NCI-H2227 (cell line): ENCODE data around the gene SPTLC3.

ENCODE experiments used
- DNase-seq: peaks from one replicate; lab custom pipeline; 2025; ENCODE audit not compliant: unreplicated experiment; lab: John Stamatoyannopoulos, UW

SPTLC3 gene

GRCh38 chr20:13089950-13090469, 81.2 kb downstream of the SPTLC3 start:
- no peak for DNase-seq

DNA sequence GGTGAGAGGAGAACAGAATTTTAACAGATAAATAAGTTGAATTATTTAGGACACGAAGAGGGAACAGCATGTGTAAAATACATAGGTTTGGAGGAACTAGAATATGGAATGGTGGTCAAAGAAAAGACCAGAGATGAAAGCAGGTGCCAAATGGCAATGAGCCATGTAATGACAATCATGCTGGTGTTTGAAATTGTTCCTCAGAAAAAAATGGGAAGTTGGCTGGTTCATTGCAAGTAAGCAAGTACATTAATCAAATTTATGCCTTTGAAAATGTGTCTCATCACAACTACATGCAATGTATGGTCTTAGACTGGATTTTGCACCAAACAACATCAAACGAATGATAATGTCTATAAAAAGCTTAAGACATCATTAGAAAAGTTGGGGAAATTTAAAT, 83.3 kb downstream of the SPTLC3 start:
- no peak for DNase-seq

DNA sequence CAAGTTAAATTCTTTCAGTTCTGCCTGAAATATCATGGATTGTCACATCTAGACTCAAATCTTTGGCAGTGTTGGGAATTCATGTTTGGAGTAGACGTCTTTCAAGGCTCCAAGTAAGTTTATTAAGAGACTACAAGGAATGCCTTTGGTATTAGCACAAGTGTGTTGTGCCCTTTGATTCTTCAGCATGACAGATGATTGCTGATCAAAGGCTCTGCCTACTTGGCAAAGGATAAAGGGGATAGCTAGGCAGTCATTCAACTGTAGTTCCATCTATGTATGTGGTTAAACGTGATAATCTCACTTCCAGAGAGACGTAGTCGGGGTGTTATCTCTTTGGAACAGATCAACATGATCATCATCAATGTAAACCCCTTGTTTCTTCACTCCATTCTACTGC, 86.2 kb downstream of the SPTLC3 start:
- no peak for DNase-seq

DNA sequence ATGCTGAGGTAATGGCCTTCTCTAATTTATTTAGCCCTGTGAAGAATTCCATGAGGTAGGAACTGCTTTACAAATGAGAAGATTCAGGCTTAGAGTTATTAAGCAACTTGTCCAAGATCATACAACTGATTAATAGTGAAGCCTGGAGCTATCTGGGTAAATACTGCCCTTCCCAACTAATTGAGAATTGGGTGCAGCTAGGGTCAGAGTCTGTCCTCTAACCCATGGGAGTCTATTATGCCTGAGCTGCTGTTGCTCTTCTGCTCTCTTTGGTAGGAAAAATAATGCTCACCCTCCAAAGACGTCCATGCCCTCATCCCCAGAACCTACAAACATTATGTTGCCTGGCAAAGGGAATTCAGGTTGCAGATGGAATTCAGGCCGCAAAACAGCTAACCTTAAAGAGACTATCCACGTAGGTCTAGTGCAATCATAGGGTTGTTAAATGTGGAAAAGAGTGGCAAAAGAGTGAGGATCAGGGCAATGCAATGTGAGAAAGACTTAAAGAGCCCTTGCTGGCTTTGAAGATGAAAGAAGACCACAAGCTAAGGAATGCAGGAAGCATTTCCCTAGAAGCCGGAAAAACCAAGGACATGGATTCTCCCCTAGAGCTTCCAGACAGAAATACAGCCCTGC, 90.1 kb downstream of the SPTLC3 start:
- no peak for DNase-seq

GRCh38 chr20:13099676-13100075, 90.9 kb downstream of the SPTLC3 start:
- DNase-seq, result no peak

- no peak for DNase-seq
Measured at GRCh38 chr20:13101276-13101675, 92.5 kb downstream of the SPTLC3 start.

DNA sequence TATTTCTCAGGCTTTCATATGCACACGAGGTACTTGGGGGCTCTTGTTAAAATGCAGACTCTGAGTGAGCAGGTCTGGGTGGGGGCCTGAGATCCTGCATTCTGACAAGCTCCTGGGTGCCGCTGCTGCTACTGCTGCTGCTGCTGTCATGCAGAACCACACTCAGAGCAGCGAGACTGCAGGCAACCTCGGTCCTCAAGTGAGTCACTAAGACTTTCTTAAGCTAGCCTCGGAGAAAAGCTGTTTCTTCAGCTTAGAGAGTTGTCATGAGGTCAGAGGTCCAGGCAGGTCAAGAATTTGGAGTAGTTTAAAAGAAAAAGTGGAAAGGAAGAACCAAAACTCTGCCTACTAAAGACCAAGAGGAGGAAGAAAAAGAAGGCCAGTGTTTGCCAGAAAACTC, 92.9 kb downstream of the SPTLC3 start:
- no peak for DNase-seq

DNA sequence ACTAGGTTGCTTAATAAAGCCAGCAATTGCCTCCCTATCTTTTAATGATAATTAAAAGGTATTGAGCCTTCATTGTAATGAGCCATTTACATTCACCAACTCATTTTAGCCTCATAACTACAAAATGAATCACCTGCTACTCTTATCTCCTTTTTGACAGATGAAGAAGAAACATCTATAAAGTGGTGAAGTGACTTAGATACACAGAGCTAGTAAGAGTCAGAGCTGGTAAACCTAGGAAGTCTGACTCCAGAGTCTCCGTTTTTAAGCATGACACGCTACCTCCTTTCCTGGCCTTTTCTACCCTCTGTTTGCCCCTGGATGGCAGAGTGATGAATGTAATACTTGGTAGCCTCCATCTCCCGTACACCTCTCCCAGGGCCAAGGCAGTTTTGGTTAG, 93.5 kb downstream of the SPTLC3 start:
- no peak for DNase-seq

DNA sequence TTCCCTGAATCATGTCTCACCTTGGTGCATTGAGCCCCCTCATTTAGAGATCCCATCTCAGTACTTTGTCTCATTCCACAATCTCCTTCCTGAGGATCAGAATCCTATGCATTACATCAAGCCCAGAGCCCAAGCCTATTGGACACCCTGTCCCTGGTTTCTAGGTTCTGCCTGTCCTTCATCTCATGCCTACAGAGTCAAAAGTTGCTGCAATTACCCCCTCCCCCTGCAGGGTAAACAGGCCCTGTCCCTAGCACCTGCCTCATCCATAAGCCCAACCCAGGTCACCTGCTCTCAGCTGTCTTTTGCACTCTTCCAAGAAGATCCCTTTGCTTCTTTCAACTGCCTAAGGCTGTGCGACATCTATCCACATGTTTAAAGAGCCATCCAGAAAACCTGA, 93.9 kb downstream of the SPTLC3 start:
- DNase-seq, result no peak

DNA sequence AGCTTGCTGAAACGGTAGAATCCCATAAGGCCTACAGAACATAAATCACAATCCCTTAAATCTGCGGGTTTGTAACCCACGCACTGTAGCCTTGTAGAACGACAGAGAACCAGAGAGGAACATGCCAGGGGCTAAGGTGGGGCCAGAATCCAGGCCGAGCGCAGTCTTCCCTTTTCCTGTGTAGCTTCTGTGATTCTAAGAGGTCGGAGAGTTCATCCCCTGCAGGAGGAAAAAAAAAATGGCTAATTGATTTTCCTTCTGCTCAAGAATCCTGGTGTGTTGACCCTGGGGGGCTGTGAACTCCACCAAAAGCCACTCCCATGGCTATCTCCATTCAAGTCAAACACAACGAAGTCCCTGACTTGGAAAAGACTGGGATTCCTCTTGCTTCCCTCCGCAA, 96.3 kb downstream of the SPTLC3 start:
- peak; percentile 8 for DNase-seq

- peak; percentile 53 for DNase-seq
Measured at GRCh38 chr20:13105864-13106457, 97.2 kb downstream of the SPTLC3 start.

- no peak for DNase-seq
Measured at GRCh38 chr20:13109658-13110057, 100.9 kb downstream of the SPTLC3 start.

GRCh38 chr20:13110796-13111195, 102.0 kb downstream of the SPTLC3 start:
- no peak for DNase-seq

GRCh38 chr20:13111249-13111911, 102.6 kb downstream of the SPTLC3 start:
- DNase-seq, result no peak

DNA sequence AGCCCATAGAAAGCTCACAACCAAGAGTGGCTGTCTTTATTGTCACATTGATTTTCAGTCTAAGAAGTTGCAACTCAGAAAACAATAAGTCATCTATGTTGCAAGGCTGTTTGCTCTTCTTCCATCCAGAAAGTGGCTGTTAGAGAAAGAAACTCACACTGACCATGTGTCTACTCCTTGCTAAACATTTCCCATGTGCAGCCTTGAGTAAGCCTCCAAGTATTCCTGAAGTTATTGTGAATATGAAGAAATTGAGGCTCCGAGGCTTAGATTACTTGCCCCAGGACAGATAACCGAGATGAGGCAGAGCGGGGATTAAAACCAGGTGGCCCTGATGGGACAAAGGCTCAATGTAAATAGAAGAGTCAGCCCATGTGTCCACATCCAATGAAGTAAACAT, 105.0 kb downstream of the SPTLC3 start:
- DNase-seq, result no peak

DNA sequence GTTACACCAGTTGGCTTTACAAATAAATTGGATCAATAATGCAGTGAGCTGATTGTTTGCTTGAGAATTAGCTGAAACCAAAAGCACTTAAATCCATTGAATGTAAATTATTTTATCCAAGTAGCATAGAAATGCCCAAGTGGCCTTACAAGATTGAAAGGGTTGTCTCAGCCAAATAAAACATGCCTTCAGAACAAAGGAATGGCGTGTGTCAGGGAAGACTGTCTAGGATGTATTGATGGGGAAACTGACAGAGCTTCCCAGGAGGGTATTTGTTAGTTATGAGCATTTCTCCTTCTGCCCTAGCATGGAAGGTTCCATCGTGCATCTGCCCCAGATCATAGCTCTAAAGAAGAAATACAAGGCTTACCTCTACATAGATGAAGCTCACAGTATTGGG, 108.4 kb downstream of the SPTLC3 start:
- no peak for DNase-seq

DNA sequence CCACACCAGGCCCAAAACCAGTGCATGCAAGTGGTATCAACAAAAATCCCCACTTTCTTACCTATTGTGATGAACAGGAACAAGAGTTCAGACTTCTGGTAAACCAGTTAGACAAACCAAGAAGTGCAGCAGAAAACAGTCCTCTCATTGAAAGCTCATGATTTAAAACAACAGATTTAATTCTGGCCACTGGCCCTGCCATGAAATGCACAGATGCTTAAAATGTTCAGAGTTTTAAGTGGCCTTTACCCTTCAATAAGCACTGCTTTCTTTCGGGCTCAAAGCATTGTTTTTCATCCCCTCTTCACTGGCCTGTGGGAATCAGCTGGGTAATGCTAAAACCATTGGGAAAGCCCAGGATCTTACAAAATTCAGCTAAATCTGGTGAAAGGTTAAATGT, 109.9 kb downstream of the SPTLC3 start:
- DNase-seq, result no peak

- peak; percentile 86 for DNase-seq
Measured at GRCh38 chr20:13119583-13119982, 110.8 kb downstream of the SPTLC3 start.

GRCh38 chr20:13120471-13120870, 111.7 kb downstream of the SPTLC3 start:
- DNase-seq, result no peak

DNA sequence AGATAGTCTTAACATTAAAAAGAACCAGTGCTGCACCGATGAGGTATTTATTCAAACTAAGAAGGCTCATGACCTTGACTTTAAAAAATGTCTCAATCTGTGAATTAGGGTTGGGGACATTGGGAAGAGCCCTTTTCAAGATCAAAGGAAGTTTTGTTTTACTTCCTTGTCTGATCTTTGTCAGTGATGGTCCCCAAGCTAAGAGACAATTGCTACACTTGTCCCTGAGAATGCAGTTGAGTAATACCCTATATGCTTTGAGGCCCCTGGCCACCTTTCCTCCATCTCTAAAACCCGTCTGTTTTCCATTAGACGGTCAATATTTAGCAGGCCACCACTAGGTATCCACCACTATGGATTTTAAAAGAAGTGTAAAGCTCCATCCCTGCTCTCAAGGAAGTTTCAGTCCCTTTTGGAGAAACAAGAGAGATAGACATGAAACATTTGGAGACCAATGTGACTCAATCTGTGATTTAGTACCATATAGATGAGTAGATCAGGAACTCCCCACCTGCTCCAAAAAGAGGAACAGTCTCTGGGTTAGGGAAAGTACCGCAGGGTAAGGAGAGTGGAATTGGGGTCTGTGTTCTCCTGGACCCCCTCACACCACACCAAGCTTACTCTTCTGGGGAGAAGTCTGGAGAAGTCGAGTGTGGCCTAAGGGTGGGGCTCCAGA, 113.2 kb downstream of the SPTLC3 start:
- DNase-seq, result no peak

DNA sequence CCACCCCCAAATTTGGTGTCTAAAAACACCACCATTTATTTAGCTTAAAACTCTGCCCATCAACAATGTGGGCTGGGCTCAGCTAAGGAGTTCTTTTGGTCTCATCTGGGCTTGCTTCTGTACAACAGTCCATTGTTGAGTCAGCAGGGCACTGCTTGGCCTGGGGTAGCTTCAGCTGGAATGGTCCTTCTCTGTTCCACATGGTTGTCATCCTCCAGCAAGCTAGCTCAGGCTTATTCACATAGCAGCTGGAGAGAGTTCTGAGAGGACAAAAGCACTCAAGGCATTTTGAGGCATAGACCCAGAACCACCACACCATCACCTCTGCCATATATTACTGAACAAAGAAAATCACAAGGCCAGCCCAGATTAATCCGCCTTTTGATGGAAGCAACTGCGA, 116.7 kb downstream of the SPTLC3 start:
- no peak for DNase-seq

DNA sequence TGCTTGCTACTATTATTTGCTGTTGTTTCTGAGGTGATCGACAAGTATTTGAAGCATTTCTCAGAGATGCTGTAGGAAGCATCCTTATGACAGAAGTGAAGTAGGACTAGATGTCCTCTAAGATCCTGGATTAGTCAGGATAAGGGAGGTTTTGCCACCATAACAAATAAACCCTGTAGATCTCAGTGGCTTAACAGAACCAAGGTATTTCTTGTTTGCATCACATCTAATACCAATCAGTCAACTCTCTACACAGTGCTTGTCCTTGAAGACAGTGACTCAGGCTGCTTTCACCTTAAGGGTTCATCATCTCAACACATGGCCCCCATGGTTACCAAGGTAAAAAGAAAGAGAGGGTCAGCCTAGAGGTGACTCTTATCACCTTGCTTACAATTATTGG, 119.4 kb downstream of the SPTLC3 start:
- DNase-seq, result no peak
